ENCODE data around the gene LPAR1.

DNA sequence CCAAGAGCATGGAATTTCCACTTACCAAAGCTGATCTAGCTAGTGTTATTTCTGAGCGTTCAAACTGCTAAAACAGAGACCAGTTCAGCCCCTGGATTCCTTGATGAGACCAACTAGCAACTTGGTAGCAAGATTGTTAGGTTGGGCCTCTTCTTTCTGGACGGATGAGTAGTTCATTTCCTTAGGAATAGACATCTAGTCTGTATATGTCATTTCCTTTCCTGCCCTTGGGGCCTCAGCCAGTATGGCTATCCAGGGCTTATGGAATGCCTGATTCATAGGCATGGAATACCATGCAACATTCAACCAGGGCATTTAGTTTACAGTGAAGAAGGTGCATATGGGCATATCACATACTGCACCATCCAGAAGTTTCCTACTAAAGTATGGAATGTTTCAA is 14.5 kb upstream of the LPAR1 start:
- TF ChIP-seq, protein P1, sequence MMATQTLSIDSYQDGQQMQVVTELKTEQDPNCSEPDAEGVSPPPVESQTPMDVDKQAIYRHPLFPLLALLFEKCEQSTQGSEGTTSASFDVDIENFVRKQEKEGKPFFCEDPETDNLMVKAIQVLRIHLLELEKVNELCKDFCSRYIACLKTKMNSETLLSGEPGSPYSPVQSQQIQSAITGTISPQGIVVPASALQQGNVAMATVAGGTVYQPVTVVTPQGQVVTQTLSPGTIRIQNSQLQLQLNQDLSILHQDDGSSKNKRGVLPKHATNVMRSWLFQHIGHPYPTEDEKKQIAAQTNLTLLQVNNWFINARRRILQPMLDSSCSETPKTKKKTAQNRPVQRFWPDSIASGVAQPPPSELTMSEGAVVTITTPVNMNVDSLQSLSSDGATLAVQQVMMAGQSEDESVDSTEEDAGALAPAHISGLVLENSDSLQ (IDR thresholded peaks at IDR 0.05): no peak
- TF ChIP-seq, protein P2, sequence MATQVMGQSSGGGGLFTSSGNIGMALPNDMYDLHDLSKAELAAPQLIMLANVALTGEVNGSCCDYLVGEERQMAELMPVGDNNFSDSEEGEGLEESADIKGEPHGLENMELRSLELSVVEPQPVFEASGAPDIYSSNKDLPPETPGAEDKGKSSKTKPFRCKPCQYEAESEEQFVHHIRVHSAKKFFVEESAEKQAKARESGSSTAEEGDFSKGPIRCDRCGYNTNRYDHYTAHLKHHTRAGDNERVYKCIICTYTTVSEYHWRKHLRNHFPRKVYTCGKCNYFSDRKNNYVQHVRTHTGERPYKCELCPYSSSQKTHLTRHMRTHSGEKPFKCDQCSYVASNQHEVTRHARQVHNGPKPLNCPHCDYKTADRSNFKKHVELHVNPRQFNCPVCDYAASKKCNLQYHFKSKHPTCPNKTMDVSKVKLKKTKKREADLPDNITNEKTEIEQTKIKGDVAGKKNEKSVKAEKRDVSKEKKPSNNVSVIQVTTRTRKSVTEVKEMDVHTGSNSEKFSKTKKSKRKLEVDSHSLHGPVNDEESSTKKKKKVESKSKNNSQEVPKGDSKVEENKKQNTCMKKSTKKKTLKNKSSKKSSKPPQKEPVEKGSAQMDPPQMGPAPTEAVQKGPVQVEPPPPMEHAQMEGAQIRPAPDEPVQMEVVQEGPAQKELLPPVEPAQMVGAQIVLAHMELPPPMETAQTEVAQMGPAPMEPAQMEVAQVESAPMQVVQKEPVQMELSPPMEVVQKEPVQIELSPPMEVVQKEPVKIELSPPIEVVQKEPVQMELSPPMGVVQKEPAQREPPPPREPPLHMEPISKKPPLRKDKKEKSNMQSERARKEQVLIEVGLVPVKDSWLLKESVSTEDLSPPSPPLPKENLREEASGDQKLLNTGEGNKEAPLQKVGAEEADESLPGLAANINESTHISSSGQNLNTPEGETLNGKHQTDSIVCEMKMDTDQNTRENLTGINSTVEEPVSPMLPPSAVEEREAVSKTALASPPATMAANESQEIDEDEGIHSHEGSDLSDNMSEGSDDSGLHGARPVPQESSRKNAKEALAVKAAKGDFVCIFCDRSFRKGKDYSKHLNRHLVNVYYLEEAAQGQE (IDR thresholded peaks at IDR 0.05; ENCODE audit: low read depth, low read length): no peak
- TF ChIP-seq, protein P3, sequence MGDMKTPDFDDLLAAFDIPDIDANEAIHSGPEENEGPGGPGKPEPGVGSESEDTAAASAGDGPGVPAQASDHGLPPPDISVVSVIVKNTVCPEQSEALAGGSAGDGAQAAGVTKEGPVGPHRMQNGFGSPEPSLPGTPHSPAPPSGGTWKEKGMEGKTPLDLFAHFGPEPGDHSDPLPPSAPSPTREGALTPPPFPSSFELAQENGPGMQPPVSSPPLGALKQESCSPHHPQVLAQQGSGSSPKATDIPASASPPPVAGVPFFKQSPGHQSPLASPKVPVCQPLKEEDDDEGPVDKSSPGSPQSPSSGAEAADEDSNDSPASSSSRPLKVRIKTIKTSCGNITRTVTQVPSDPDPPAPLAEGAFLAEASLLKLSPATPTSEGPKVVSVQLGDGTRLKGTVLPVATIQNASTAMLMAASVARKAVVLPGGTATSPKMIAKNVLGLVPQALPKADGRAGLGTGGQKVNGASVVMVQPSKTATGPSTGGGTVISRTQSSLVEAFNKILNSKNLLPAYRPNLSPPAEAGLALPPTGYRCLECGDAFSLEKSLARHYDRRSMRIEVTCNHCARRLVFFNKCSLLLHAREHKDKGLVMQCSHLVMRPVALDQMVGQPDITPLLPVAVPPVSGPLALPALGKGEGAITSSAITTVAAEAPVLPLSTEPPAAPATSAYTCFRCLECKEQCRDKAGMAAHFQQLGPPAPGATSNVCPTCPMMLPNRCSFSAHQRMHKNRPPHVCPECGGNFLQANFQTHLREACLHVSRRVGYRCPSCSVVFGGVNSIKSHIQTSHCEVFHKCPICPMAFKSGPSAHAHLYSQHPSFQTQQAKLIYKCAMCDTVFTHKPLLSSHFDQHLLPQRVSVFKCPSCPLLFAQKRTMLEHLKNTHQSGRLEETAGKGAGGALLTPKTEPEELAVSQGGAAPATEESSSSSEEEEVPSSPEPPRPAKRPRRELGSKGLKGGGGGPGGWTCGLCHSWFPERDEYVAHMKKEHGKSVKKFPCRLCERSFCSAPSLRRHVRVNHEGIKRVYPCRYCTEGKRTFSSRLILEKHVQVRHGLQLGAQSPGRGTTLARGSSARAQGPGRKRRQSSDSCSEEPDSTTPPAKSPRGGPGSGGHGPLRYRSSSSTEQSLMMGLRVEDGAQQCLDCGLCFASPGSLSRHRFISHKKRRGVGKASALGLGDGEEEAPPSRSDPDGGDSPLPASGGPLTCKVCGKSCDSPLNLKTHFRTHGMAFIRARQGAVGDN (IDR thresholded peaks at IDR 0.05): no peak
- TF ChIP-seq MYC (IDR thresholded peaks at IDR 0.05; ENCODE audit: insufficient read depth, insufficient read length, insufficient replicate concordance, low read length, severe bottlenecking) (no peak), ZSCAN29 (IDR thresholded peaks at IDR 0.05) (no peak), CBX5 (IDR thresholded peaks at IDR 0.05; ENCODE audit: low read depth) (no peak), POLR2A (IDR thresholded peaks at IDR 0.05; ENCODE audit: low read depth, low read length) (no peak), POLR2AphosphoS2 (IDR thresholded peaks at IDR 0.05; ENCODE audit: low read depth, low read length) (no peak)
- TF ChIP-seq, protein P4, sequence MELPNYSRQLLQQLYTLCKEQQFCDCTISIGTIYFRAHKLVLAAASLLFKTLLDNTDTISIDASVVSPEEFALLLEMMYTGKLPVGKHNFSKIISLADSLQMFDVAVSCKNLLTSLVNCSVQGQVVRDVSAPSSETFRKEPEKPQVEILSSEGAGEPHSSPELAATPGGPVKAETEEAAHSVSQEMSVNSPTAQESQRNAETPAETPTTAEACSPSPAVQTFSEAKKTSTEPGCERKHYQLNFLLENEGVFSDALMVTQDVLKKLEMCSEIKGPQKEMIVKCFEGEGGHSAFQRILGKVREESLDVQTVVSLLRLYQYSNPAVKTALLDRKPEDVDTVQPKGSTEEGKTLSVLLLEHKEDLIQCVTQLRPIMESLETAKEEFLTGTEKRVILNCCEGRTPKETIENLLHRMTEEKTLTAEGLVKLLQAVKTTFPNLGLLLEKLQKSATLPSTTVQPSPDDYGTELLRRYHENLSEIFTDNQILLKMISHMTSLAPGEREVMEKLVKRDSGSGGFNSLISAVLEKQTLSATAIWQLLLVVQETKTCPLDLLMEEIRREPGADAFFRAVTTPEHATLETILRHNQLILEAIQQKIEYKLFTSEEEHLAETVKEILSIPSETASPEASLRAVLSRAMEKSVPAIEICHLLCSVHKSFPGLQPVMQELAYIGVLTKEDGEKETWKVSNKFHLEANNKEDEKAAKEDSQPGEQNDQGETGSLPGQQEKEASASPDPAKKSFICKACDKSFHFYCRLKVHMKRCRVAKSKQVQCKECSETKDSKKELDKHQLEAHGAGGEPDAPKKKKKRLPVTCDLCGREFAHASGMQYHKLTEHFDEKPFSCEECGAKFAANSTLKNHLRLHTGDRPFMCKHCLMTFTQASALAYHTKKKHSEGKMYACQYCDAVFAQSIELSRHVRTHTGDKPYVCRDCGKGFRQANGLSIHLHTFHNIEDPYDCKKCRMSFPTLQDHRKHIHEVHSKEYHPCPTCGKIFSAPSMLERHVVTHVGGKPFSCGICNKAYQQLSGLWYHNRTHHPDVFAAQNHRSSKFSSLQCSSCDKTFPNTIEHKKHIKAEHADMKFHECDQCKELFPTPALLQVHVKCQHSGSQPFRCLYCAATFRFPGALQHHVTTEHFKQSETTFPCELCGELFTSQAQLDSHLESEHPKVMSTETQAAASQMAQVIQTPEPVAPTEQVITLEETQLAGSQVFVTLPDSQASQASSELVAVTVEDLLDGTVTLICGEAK (IDR thresholded peaks at IDR 0.05; ENCODE audit: borderline replicate concordance): no peak
- TF ChIP-seq, protein P5, sequence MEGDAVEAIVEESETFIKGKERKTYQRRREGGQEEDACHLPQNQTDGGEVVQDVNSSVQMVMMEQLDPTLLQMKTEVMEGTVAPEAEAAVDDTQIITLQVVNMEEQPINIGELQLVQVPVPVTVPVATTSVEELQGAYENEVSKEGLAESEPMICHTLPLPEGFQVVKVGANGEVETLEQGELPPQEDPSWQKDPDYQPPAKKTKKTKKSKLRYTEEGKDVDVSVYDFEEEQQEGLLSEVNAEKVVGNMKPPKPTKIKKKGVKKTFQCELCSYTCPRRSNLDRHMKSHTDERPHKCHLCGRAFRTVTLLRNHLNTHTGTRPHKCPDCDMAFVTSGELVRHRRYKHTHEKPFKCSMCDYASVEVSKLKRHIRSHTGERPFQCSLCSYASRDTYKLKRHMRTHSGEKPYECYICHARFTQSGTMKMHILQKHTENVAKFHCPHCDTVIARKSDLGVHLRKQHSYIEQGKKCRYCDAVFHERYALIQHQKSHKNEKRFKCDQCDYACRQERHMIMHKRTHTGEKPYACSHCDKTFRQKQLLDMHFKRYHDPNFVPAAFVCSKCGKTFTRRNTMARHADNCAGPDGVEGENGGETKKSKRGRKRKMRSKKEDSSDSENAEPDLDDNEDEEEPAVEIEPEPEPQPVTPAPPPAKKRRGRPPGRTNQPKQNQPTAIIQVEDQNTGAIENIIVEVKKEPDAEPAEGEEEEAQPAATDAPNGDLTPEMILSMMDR (IDR thresholded peaks at IDR 0.05 in 2 of 3, conservative IDR thresholded peaks at IDR 0.05 in 1 of 3; ENCODE audit: control insufficient read depth in 2 of 3, extremely low read depth in 1 of 3, insufficient read depth in 1 of 3, low read depth in 3 of 3, low read length in 3 of 3): no peak

Measured in GM12878 (cell line).